ENCODE results near the gene CTCFL. TPM values are rescaled to one million over a fixed set of nuclear protein-coding genes. Genes with fewer than 3 reads are reported as not detected.

Gene CTCFL
- total and polyA plus RNA-seq, 2 of the 13 experiments (the other 11 are each of a cell fraction or from before 2014, with no cell fraction given), result 0.04 TPM; not detected in 1

DNA sequence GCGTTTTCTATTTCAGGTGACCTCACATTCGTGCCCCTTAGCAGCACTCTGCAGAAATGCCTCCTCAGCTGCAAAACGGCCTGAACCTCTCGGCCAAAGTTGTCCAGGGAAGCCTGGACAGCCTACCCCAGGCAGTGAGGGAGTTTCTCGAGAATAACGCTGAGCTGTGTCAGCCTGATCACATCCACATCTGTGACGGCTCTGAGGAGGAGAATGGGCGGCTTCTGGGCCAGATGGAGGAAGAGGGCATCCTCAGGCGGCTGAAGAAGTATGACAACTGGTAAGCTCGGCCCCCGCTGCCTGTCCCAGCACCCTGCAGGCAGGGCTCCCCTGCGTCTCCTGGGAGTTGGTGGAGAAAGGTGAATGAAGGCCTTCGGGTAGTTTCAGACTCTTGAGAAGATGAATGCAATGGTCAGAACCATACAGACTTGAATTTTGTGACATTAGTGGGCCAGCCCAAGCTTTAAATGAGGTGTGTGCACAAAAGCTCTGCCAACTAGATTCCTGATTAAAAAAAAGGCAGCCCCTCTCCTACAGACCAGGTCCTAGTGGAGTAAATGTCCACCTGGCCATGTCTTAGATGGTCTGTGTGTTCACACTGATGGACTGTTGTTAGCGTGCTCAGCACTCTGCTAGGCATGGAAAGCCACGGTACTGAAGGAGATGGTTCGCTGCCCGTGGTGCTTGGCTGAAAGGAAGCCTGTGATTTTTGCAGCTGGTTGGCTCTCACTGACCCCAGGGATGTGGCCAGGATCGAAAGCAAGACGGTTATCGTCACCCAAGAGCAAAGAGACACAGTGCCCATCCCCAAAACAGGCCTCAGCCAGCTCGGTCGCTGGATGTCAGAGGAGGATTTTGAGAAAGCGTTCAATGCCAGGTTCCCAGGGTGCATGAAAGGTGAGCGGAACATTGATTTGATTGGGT is 36.7 kb upstream of the CTCFL start:
- in situ Hi-C loops (cut with HindIII; ENCODE audit: extremely low pct_ligation_motif_present, low pct_unique_long_range_greater_than_20kb), result no loop called here
- Histone ChIP-seq H3K4me2 (ENCODE audit: low read depth, low read length) (peak overlapping the region; percentile 77), H4K20me1 (ENCODE audit: insufficient read depth, low read length) (no peaks in the 10 kb centered on the region; the same call in 1 of the 2 replicates), H3K27me3 (ENCODE audit: control insufficient read depth in 1 of 2, insufficient read depth in 2 of 2, low read length in 2 of 2) (peaks cover 6 to 7% of the 10 kb centered on the region in 2 experiments; a peak in 4 of 5 replicates), H3K36me3 (replicated peaks in 1 of 2; ENCODE audit: control insufficient read depth in 1 of 2, insufficient read depth in 2 of 2, low read length in 2 of 2) (peaks cover 0 to 22% of the 10 kb centered on the region in 2 experiments; a peak in 2 of 5 replicates), H3K4me3 (replicated peaks in 1 of 3; ENCODE audit: insufficient read depth in 1 of 3, low read depth in 2 of 3, low read length in 3 of 3) (peak overlapping the region; percentile 47 to 68 (median 50)), H3K9ac (ENCODE audit: insufficient read depth, low read depth, low read length) (peak overlapping the region; percentile 76), H3K4me1 (ENCODE audit: insufficient read depth, low read length) (peaks cover 93% of the 10 kb centered on the region), H2AFZ (ENCODE audit: low read length) (no peak overlapping the region), H3K79me2 (ENCODE audit: insufficient read depth, low read length) (peaks cover 10% of the 10 kb centered on the region), H3K9me3 (ENCODE audit: low read length) (no peaks in the 10 kb centered on the region), H3K27ac (ENCODE audit: extremely low read length, insufficient read depth, low read length) (peak overlapping the region; percentile 65)
- TSS peak; percentile 84 for BruUV-seq (replicated peaks)
- ChIA-PET POLR2A (interaction anchor here (1.1 to 5.6 kb wide), 13 partner anchors 12 to 827 kb away, joined by 3 to 96 read pairs (median 12); partner anchors contain the start of gene VAPB), CTCF (ENCODE audit: low intra/inter-chr PET ratio, low total read pairs) (interaction anchor here (0.6 to 1.2 kb wide), 2 partner anchors 22 to 153 kb away, joined by 3 read pairs; no protein-coding TSS in a partner anchor)
- no peak for DNase-seq (ENCODE audit: low spot score)
- no peak for FAIRE-seq
- WGBS (ENCODE audit: low lambda C conversion rate), result 54% methylated on average over 24 of the region's 24 CpGs
- peak; percentile 10 for ATAC-seq
- intact Hi-C loops (cut with micrococcal nuclease; ENCODE audit: unreplicated experiment), result no loop called here
- TF ChIP-seq PAF1 (CRISPR knock-in tag; IDR thresholded peaks at IDR 0.05), result 0 out of 2 replicates have a peak, but pooled peaks have one; percentile 39
- TF ChIP-seq, protein P1, sequence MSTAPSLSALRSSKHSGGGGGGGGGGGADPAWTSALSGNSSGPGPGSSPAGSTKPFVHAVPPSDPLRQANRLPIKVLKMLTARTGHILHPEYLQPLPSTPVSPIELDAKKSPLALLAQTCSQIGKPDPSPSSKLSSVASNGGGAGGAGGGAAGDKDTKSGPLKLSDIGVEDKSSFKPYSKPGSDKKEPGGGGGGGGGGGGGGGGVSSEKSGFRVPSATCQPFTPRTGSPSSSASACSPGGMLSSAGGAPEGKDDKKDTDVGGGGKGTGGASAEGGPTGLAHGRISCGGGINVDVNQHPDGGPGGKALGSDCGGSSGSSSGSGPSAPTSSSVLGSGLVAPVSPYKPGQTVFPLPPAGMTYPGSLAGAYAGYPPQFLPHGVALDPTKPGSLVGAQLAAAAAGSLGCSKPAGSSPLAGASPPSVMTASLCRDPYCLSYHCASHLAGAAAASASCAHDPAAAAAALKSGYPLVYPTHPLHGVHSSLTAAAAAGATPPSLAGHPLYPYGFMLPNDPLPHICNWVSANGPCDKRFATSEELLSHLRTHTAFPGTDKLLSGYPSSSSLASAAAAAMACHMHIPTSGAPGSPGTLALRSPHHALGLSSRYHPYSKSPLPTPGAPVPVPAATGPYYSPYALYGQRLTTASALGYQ (CRISPR knock-in tag; IDR thresholded peaks at IDR 0.05), result no peak
- TF ChIP-seq HOXA9 (CRISPR knock-in tag; IDR thresholded peaks at IDR 0.05; ENCODE audit: borderline replicate concordance), result no peak
- no peak for TF ChIP-seq GABPA (IDR thresholded peaks at IDR 0.05; ENCODE audit: low read depth, low read length)
- no peak for TF ChIP-seq GABPA (CRISPR knock-in tag; IDR thresholded peaks at IDR 0.05; ENCODE audit: low read depth)
- TF ChIP-seq ZNF326 (CRISPR knock-in tag; IDR thresholded peaks at IDR 0.05; ENCODE audit: borderline replicate concordance), result peak; percentile 75; the same call in 1 of the 2 replicates
- TF ChIP-seq PHF5A (CRISPR knock-in tag; IDR thresholded peaks at IDR 0.05; ENCODE audit: low read depth, unreplicated experiment), result no peak
- no peak for TF ChIP-seq ZNF839 (CRISPR knock-in tag; IDR thresholded peaks at IDR 0.05; ENCODE audit: borderline replicate concordance)
- 0 out of 2 replicates have a peak, but pooled peaks have one; percentile 16 for TF ChIP-seq ZBTB7A (CRISPR knock-in tag; IDR thresholded peaks at IDR 0.05)
- TF ChIP-seq ZSCAN20 (CRISPR knock-in tag; IDR thresholded peaks at IDR 0.05; ENCODE audit: borderline replicate concordance), result 0 out of 2 replicates have a peak, but pooled peaks have one; percentile 0
- no peak for TF ChIP-seq KDM3A (CRISPR knock-in tag; IDR thresholded peaks at IDR 0.05; ENCODE audit: low read depth)
- TF ChIP-seq, protein P2, sequence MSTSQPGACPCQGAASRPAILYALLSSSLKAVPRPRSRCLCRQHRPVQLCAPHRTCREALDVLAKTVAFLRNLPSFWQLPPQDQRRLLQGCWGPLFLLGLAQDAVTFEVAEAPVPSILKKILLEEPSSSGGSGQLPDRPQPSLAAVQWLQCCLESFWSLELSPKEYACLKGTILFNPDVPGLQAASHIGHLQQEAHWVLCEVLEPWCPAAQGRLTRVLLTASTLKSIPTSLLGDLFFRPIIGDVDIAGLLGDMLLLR (CRISPR knock-in tag; IDR thresholded peaks at IDR 0.05), result no peak
- no peak for TF ChIP-seq ZZZ3 (CRISPR knock-in tag; IDR thresholded peaks at IDR 0.05; ENCODE audit: borderline replicate concordance)
- TF ChIP-seq IRX3 (CRISPR knock-in tag; IDR thresholded peaks at IDR 0.05; ENCODE audit: borderline replicate concordance, low read depth), result peak; percentile 24; the same call in 1 of the 2 replicates
- 0 out of 2 replicates have a peak, but pooled peaks have one; percentile 55 for TF ChIP-seq ZNF550 (CRISPR knock-in tag; IDR thresholded peaks at IDR 0.05; ENCODE audit: borderline replicate concordance)
- TF ChIP-seq, protein P3, sequence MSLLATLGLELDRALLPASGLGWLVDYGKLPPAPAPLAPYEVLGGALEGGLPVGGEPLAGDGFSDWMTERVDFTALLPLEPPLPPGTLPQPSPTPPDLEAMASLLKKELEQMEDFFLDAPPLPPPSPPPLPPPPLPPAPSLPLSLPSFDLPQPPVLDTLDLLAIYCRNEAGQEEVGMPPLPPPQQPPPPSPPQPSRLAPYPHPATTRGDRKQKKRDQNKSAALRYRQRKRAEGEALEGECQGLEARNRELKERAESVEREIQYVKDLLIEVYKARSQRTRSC (CRISPR knock-in tag; IDR thresholded peaks at IDR 0.05; ENCODE audit: low read depth), result 0 out of 2 replicates have a peak, but pooled peaks have one; percentile 72
- TF ChIP-seq ZFP82 (CRISPR knock-in tag; IDR thresholded peaks at IDR 0.05; ENCODE audit: borderline replicate concordance), result peak; percentile 28; the same call in 1 of the 2 replicates
- peak; percentile 73; the same call in 1 of the 2 replicates for TF ChIP-seq ZBTB38 (CRISPR knock-in tag; IDR thresholded peaks at IDR 0.05)
